Common myeloid progenitor, CD34-positive (primary cell): Measurements from ENCODE around the gene DOCK2.

Experiments used
- CTCF ChIA-PET: fragments of 350-600 bp; sonication (Branson Sonifier 250); formaldehyde crosslinking; loops from one replicate; lab custom pipeline; 2021; ENCODE audit warnings: antibody characterized with exemption; lab: Charles Lee
- POLR2A ChIA-PET: fragments of 350-600 bp; sonication (Branson Sonifier 250); formaldehyde crosslinking; loops from one replicate; lab custom pipeline; 2021; ENCODE audit warnings: antibody characterized with exemption; lab: Charles Lee
- DNase-seq, 3 donors: peaks; one replicate each; pipeline versions ENCODE4 v3.0.0 to v3.0.0-alpha.2; 2013
- H3K27ac ChIP-seq, 2 experiments: 1 replicate in 1 of 2; 2 replicates in 1 of 2; pipeline ENCODE4 v1.7.0; 2013; ENCODE audit warnings: inconsistent platforms in 2 of 2, low read length in 2 of 2, mild to moderate bottlenecking in 2 of 2, low read depth in 1 of 2, moderate library complexity in 1 of 2; ENCODE audit not compliant: severe bottlenecking in 2 of 2, insufficient read depth in 1 of 2, poor library complexity in 1 of 2
- H3K27me3 ChIP-seq, 5 experiments: replicated peaks in 2 of 5; 1 replicate in 3 of 5; 2 replicates in 2 of 5; pipeline versions ENCODE4 v1.6.1 to v1.7.0; 2013; ENCODE audit warnings: low read length in 4 of 5, mild to moderate bottlenecking in 2 of 5, moderate library complexity in 2 of 5, inconsistent platforms in 1 of 5; ENCODE audit not compliant: insufficient read depth in 5 of 5, control insufficient read depth in 4 of 5
- H3K36me3 ChIP-seq, 4 experiments: 1 replicate in 2 of 4; 2 replicates in 2 of 4; pipeline versions ENCODE4 v1.6.1 to v1.7.0; 2013; ENCODE audit warnings: low read length in 3 of 4, control low read depth in 1 of 4, mild to moderate bottlenecking in 1 of 4; ENCODE audit not compliant: control insufficient read depth in 4 of 4, insufficient read depth in 4 of 4
- H3K4me1 ChIP-seq, 4 experiments: 1 replicate in 3 of 4; 2 replicates in 1 of 4; pipeline versions ENCODE4 v1.6.1 to v1.7.1; 2013; ENCODE audit warnings: low read length in 3 of 4, mild to moderate bottlenecking in 3 of 4, control low read depth in 1 of 4, inconsistent platforms in 1 of 4, moderate library complexity in 1 of 4; ENCODE audit not compliant: control insufficient read depth in 4 of 4, insufficient read depth in 4 of 4; ENCODE audit errors: control extremely low read depth in 1 of 4
- H3K4me3 ChIP-seq, 7 experiments: 1 replicate in 4 of 7; 2 replicates in 3 of 7; pipeline versions ENCODE4 v1.5.1 to v1.7.0; 2013; ENCODE audit warnings: mild to moderate bottlenecking in 7 of 7, low read length in 6 of 7, moderate library complexity in 6 of 7, inconsistent platforms in 2 of 7, low read depth in 2 of 7, control low read depth in 1 of 7; ENCODE audit not compliant: insufficient read depth in 4 of 7, control insufficient read depth in 1 of 7; ENCODE audit errors: extremely low read depth in 1 of 7
- H3K9me3 ChIP-seq, 5 experiments: 1 replicate in 4 of 5; 2 replicates in 1 of 5; pipeline versions ENCODE4 v1.6.1 to v1.7.1; 2013; ENCODE audit warnings: low read length in 4 of 5, mild to moderate bottlenecking in 2 of 5, inconsistent platforms in 1 of 5, low read depth in 1 of 5, moderate library complexity in 1 of 5; ENCODE audit not compliant: control insufficient read depth in 4 of 5, insufficient read depth in 2 of 5; ENCODE audit errors: control extremely low read depth in 1 of 5
- WGBS: methylation state at CpG from one replicate; pipeline ENCODE4 v1.1.5; 2013; ENCODE audit not compliant: insufficient coverage; 5-methylcytosine and 5-hydroxymethylcytosine counted together

Gene DOCK2

GRCh38 chr5:169706758-169707450, 69.8 kb downstream of the DOCK2 start:
- CTCF ChIA-PET: interaction anchor here (1.4 kb wide), 1 partner anchor 13 kb away, joined by 3 read pairs; no protein-coding TSS in a partner anchor
- no peaks in the 10 kb centered on the region for H3K9me3 ChIP-seq
- H3K4me1 ChIP-seq: no peaks in the 10 kb centered on the region
- no peak overlapping the region for H3K27ac ChIP-seq
- POLR2A ChIA-PET: no interaction called here
- DNase-seq: no peak
- no peaks in the 10 kb centered on the region for H3K27me3 ChIP-seq
- H3K4me3 ChIP-seq: no peak overlapping the region
- WGBS: 100% methylated on average over 5 of the region's 9 CpGs
- peaks cover 40 to 95% (median 70%) of the 10 kb centered on the region in 4 experiments for H3K36me3 ChIP-seq

GRCh38 chr5:169707686-169708085, 70.6 kb downstream of the DOCK2 start:
- ChIA-PET POLR2A (no interaction called here), CTCF (interaction anchor here (1.4 kb wide), 1 partner anchor 12 kb away, joined by 3 read pairs; no protein-coding TSS in a partner anchor)
- no peaks in the 10 kb centered on the region for H3K4me1 ChIP-seq
- peaks cover 40 to 95% (median 71%) of the 10 kb centered on the region in 4 experiments for H3K36me3 ChIP-seq
- no peak for DNase-seq
- H3K4me3 ChIP-seq: no peak overlapping the region
- whole genome bisulfite sequencing: 100% methylated on average over 3 of the region's 3 CpGs
- H3K9me3 ChIP-seq: no peaks in the 10 kb centered on the region
- H3K27ac ChIP-seq: no peak overlapping the region
- no peaks in the 10 kb centered on the region for H3K27me3 ChIP-seq

- Histone ChIP-seq H3K4me1 (no peaks in the 10 kb centered on the region), H3K9me3 (no peaks in the 10 kb centered on the region), H3K36me3 (peaks cover 45 to 95% (median 74%) of the 10 kb centered on the region in 4 experiments), H3K27ac (no peak overlapping the region), H3K27me3 (no peaks in the 10 kb centered on the region), H3K4me3 (no peak overlapping the region)
- WGBS: 50% methylated on average over 4 of the region's 4 CpGs
- no peak for DNase-seq
- ChIA-PET CTCF (interaction anchor here (0.7 to 2.3 kb wide), 4 partner anchors 8 to 115 kb away, joined by 3 to 6 read pairs (median 4); no protein-coding TSS in a partner anchor), POLR2A (no interaction called here)
Measured at GRCh38 chr5:169710675-169711074, 73.6 kb downstream of the DOCK2 start.

GRCh38 chr5:169711551-169712225, 74.6 kb downstream of the DOCK2 start:
- CTCF ChIA-PET: interaction anchor here (0.7 to 2.3 kb wide), 3 partner anchors 9 to 63 kb away, joined by 3 to 6 read pairs (median 3); no protein-coding TSS in a partner anchor
- WGBS: no CpG with 5 or more reads among the region's 4 CpGs
- Histone ChIP-seq H3K36me3 (peaks cover 50 to 96% (median 73%) of the 10 kb centered on the region in 4 experiments), H3K4me3 (no peak overlapping the region), H3K9me3 (no peaks in the 10 kb centered on the region), H3K27ac (no peak overlapping the region), H3K27me3 (no peaks in the 10 kb centered on the region), H3K4me1 (no peaks in the 10 kb centered on the region)
- POLR2A ChIA-PET: no interaction called here
- DNase-seq: no peak

GRCh38 chr5:169712428-169712827, 75.4 kb downstream of the DOCK2 start:
- ChIA-PET CTCF (interaction anchor here (2.3 kb wide), 1 partner anchor 10 kb away, joined by 6 read pairs; no protein-coding TSS in a partner anchor), POLR2A (no interaction called here)
- Histone ChIP-seq H3K4me1 (peaks cover 0 to 3% (median 0%) of the 10 kb centered on the region in 4 experiments), H3K36me3 (peaks cover 47 to 96% (median 73%) of the 10 kb centered on the region in 4 experiments), H3K27ac (no peak overlapping the region), H3K27me3 (no peaks in the 10 kb centered on the region), H3K9me3 (no peaks in the 10 kb centered on the region), H3K4me3 (no peak overlapping the region)
- DNase-seq: no peak

GRCh38 chr5:169716287-169716686, 79.2 kb downstream of the DOCK2 start:
- H3K27me3 ChIP-seq: no peaks in the 10 kb centered on the region
- 100% methylated on average over 1 of the region's 1 CpG for WGBS
- no peak overlapping the region for H3K27ac ChIP-seq
- peaks cover 0 to 4% (median 0%) of the 10 kb centered on the region in 4 experiments for H3K4me1 ChIP-seq
- peaks cover 0 to 4% (median 3%) of the 10 kb centered on the region in 5 experiments for H3K9me3 ChIP-seq
- POLR2A ChIA-PET: no interaction called here
- DNase-seq: no peak
- peaks cover 36 to 96% (median 79%) of the 10 kb centered on the region in 4 experiments for H3K36me3 ChIP-seq
- CTCF ChIA-PET: interaction anchor here (2.1 kb wide), 1 partner anchor 14 kb away, joined by 7 read pairs; no protein-coding TSS in a partner anchor
- H3K4me3 ChIP-seq: no peak overlapping the region
